ENCODE data around the gene ALDH1A3. TPM values are rescaled to one million over a fixed set of nuclear protein-coding genes. Genes with fewer than 3 reads are reported as not detected.

Gene ALDH1A3
- total and polyA plus RNA-seq, 4 donors = 0.79 to 8.4 (median 1.4) TPM

DNA sequence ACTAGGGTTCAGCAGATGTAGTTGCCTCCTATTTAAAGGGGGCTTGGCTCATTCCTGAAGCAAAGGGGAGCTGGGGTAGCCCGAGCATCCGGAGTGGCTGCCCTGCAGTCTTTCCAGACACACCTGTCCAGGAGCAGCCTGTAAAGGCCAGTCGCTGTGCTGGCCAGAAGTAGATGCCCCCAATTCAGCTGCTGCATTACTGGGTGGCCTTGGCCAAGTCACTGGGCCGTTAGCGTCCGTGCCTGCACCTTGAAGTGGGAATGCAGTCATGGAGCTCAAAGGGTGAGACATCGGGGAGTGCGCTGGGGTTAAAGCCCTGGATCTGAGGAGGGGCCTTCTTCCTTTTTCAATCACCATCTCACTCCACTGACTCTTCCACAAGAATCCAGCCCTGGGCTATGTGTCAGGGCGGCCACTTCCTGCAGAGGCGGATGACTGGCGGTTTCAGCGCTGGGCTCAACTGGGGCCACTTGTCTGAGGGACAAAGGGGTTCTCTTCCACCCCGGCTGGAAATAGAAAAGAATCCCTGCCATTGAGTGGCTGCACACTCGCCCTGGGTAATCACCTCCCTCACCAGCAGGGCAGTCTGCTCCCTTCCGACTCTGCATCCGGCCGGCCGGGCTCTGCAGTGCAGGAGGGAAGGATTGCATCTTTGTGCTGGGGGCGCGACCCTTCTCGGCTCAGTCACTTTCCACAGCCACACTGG lies 11.8 kb downstream of the ALDH1A3 start:
- DNase-seq (ENCODE audit: low spot score) = no peak
- no peak for TF ChIP-seq NR2F2 (IDR thresholded peaks at IDR 0.05)
- no peak for TF ChIP-seq RXRA (IDR thresholded peaks at IDR 0.05)
- TF ChIP-seq, protein P1, sequence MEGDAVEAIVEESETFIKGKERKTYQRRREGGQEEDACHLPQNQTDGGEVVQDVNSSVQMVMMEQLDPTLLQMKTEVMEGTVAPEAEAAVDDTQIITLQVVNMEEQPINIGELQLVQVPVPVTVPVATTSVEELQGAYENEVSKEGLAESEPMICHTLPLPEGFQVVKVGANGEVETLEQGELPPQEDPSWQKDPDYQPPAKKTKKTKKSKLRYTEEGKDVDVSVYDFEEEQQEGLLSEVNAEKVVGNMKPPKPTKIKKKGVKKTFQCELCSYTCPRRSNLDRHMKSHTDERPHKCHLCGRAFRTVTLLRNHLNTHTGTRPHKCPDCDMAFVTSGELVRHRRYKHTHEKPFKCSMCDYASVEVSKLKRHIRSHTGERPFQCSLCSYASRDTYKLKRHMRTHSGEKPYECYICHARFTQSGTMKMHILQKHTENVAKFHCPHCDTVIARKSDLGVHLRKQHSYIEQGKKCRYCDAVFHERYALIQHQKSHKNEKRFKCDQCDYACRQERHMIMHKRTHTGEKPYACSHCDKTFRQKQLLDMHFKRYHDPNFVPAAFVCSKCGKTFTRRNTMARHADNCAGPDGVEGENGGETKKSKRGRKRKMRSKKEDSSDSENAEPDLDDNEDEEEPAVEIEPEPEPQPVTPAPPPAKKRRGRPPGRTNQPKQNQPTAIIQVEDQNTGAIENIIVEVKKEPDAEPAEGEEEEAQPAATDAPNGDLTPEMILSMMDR (IDR thresholded peaks at IDR 0.05; ENCODE audit: low read depth, low read length, missing input control) = no peak
- no peak for TF ChIP-seq TAF1 (conservative IDR thresholded peaks at IDR 0.05)
- TF ChIP-seq, protein P2, sequence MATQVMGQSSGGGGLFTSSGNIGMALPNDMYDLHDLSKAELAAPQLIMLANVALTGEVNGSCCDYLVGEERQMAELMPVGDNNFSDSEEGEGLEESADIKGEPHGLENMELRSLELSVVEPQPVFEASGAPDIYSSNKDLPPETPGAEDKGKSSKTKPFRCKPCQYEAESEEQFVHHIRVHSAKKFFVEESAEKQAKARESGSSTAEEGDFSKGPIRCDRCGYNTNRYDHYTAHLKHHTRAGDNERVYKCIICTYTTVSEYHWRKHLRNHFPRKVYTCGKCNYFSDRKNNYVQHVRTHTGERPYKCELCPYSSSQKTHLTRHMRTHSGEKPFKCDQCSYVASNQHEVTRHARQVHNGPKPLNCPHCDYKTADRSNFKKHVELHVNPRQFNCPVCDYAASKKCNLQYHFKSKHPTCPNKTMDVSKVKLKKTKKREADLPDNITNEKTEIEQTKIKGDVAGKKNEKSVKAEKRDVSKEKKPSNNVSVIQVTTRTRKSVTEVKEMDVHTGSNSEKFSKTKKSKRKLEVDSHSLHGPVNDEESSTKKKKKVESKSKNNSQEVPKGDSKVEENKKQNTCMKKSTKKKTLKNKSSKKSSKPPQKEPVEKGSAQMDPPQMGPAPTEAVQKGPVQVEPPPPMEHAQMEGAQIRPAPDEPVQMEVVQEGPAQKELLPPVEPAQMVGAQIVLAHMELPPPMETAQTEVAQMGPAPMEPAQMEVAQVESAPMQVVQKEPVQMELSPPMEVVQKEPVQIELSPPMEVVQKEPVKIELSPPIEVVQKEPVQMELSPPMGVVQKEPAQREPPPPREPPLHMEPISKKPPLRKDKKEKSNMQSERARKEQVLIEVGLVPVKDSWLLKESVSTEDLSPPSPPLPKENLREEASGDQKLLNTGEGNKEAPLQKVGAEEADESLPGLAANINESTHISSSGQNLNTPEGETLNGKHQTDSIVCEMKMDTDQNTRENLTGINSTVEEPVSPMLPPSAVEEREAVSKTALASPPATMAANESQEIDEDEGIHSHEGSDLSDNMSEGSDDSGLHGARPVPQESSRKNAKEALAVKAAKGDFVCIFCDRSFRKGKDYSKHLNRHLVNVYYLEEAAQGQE (IDR thresholded peaks at IDR 0.05) = no peak
- TF ChIP-seq, protein P3, sequence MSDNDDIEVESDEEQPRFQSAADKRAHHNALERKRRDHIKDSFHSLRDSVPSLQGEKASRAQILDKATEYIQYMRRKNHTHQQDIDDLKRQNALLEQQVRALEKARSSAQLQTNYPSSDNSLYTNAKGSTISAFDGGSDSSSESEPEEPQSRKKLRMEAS (IDR thresholded peaks at IDR 0.05) = no peak
- no peak for TF ChIP-seq YY1 (IDR thresholded peaks at IDR 0.05)
- no peak for TF ChIP-seq FOXA1 (IDR thresholded peaks at IDR 0.05)
- TF ChIP-seq, protein P4, sequence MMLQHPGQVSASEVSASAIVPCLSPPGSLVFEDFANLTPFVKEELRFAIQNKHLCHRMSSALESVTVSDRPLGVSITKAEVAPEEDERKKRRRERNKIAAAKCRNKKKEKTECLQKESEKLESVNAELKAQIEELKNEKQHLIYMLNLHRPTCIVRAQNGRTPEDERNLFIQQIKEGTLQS (IDR thresholded peaks at IDR 0.05) = no peak
- no peak for TF ChIP-seq SP1 (IDR thresholded peaks at IDR 0.05)
- no peak for TF ChIP-seq HNF4A (conservative IDR thresholded peaks at IDR 0.05)
- no peak for TF ChIP-seq JUND (IDR thresholded peaks at IDR 0.05)
- no peak for TF ChIP-seq FOXA2 (IDR thresholded peaks at IDR 0.05)
- no peak for TF ChIP-seq GABPA (IDR thresholded peaks at IDR 0.05 in 1 of 2, conservative IDR thresholded peaks at IDR 0.05 in 1 of 2)
- TF ChIP-seq EGR1 (IDR thresholded peaks at IDR 0.05; ENCODE audit: low read depth in 2 of 2) = no peak
- no peak for TF ChIP-seq HNF4G (IDR thresholded peaks at IDR 0.05)
- TF ChIP-seq RAD21 (IDR thresholded peaks at IDR 0.05) = no peak
- 59% methylated on average over 21 of the region's 21 CpGs for WGBS
- peaks cover 0 to 3% (median 2%) of the 10 kb centered on the region in 4 donors for H3K27me3 ChIP-seq (ENCODE audit: control insufficient read depth in 4 of 4, insufficient read depth in 4 of 4, low read length in 3 of 4)
- H3K9me3 ChIP-seq (ENCODE audit: control insufficient read depth in 4 of 4, low read length in 3 of 4) = no peaks in the 10 kb centered on the region
- H3K27ac ChIP-seq (ENCODE audit: low read depth in 1 of 2, low read length in 2 of 2) = no peak overlapping the region
- H3K9ac ChIP-seq (ENCODE audit: low read depth in 1 of 2, low read length in 2 of 2) = no peak overlapping the region
- no peak overlapping the region for H3K4me3 ChIP-seq (ENCODE audit: low read depth in 1 of 3, low read length in 3 of 3)
- H3K36me3 ChIP-seq (ENCODE audit: control insufficient read depth in 4 of 4, insufficient read depth in 3 of 4, low read depth in 1 of 4, low read length in 3 of 4) = no peaks in the 10 kb centered on the region
- no peaks in the 10 kb centered on the region for H3K4me1 ChIP-seq (ENCODE audit: control insufficient read depth in 4 of 4, insufficient read depth in 4 of 4, low read length in 3 of 4)

DNA sequence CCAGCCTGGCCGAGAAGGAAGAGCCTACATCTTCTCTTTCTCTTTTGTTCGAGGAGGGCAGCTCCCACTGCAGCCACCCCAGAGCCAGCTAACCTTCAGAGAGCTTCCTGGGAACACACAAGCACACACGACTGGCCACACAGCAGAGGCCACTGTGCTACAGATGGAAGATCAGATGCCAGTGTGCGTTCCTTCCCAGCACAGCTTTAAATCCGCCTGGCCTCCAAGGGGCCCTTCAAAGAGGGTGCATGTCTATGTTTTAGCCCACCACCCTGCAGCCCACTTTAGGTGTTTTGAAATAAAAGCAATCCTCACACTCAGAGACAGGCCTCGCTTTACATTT lies 12.4 kb downstream of the ALDH1A3 start:
- no peak overlapping the region for H3K27ac ChIP-seq (ENCODE audit: low read depth in 1 of 2, low read length in 2 of 2)
- H3K4me3 ChIP-seq (ENCODE audit: low read depth in 1 of 3, low read length in 3 of 3) = no peak overlapping the region
- no peaks in the 10 kb centered on the region for H3K36me3 ChIP-seq (ENCODE audit: control insufficient read depth in 4 of 4, insufficient read depth in 3 of 4, low read depth in 1 of 4, low read length in 3 of 4)
- H3K4me1 ChIP-seq (ENCODE audit: control insufficient read depth in 4 of 4, insufficient read depth in 4 of 4, low read length in 3 of 4) = no peaks in the 10 kb centered on the region
- DNase-seq (ENCODE audit: low spot score) = no peak
- no peaks in the 10 kb centered on the region for H3K9me3 ChIP-seq (ENCODE audit: control insufficient read depth in 4 of 4, low read length in 3 of 4)
- no peak overlapping the region for H3K9ac ChIP-seq (ENCODE audit: low read depth in 1 of 2, low read length in 2 of 2)
- no peak for TF ChIP-seq TAF1 (conservative IDR thresholded peaks at IDR 0.05)
- TF ChIP-seq, protein P4 (IDR thresholded peaks at IDR 0.05) = no peak
- no peak for TF ChIP-seq HNF4G (IDR thresholded peaks at IDR 0.05)
- no peak for TF ChIP-seq FOXA2 (IDR thresholded peaks at IDR 0.05)
- no peak for TF ChIP-seq FOXA1 (IDR thresholded peaks at IDR 0.05)
- TF ChIP-seq, protein P2 (IDR thresholded peaks at IDR 0.05) = no peak
- TF ChIP-seq GABPA (IDR thresholded peaks at IDR 0.05 in 1 of 2, conservative IDR thresholded peaks at IDR 0.05 in 1 of 2) = no peak
- no peak for TF ChIP-seq HNF4A (conservative IDR thresholded peaks at IDR 0.05)
- no peak for TF ChIP-seq NR2F2 (IDR thresholded peaks at IDR 0.05)
- no peak for TF ChIP-seq YY1 (IDR thresholded peaks at IDR 0.05)
- TF ChIP-seq, protein P1 (IDR thresholded peaks at IDR 0.05; ENCODE audit: low read depth, low read length, missing input control) = no peak
- 55% methylated on average over 6 of the region's 6 CpGs for WGBS
- peaks cover 0 to 3% (median 2%) of the 10 kb centered on the region in 4 donors for H3K27me3 ChIP-seq (ENCODE audit: control insufficient read depth in 4 of 4, insufficient read depth in 4 of 4, low read length in 3 of 4)
